NCI-H2227 (cell line): ENCODE results near the gene A2ML1.
"Not testable (repeated sequence)": the region's sequence is repeated elsewhere in the genome, so short reads cannot be mapped to it uniquely, and the experiment has no call there.

ENCODE experiments used
- DNase-seq: peaks from one replicate; lab custom pipeline; 2025; ENCODE audit not compliant: unreplicated experiment; lab: John Stamatoyannopoulos, UW

Gene A2ML1

DNA sequence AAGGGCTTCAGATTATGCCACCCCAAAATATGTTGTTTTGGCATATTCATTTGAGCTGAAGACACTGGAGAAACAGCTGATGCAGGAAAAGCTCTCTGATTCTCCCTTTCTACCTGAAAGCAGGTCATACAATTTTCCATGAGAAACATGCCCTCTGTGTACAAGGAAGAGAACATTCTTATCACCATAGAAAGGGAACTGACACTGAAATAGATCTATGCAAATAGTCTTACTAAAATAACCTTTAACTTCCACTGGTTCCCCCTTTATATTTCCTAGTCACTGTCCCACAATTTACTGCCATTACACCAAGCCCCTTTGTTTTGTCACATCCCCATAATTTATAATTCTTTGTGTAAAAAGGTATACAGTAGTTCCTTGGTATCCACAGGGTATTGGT is 82.2 kb downstream of the A2ML1 start:
- no peak for DNase-seq

DNA sequence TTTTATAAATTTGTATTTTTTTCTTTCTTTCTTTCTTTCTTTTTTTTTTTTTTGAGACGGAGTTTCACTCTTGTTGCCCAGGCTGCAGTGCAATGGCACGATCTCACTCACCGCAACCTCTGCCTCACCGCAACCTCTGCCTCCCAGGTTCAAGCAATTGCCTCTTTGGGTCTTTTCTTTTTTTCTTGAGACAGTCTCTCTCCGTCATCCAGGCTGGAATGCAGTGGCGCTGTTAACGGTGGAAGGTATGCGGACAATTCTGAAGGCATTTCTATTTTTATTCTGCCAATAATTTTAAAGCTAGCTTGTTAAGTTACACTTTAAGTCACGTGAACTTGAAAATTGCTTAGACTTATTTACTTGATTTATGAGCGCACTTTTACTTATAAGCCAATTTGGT is 83.1 kb downstream of the A2ML1 start:
- no peak for DNase-seq

DNA sequence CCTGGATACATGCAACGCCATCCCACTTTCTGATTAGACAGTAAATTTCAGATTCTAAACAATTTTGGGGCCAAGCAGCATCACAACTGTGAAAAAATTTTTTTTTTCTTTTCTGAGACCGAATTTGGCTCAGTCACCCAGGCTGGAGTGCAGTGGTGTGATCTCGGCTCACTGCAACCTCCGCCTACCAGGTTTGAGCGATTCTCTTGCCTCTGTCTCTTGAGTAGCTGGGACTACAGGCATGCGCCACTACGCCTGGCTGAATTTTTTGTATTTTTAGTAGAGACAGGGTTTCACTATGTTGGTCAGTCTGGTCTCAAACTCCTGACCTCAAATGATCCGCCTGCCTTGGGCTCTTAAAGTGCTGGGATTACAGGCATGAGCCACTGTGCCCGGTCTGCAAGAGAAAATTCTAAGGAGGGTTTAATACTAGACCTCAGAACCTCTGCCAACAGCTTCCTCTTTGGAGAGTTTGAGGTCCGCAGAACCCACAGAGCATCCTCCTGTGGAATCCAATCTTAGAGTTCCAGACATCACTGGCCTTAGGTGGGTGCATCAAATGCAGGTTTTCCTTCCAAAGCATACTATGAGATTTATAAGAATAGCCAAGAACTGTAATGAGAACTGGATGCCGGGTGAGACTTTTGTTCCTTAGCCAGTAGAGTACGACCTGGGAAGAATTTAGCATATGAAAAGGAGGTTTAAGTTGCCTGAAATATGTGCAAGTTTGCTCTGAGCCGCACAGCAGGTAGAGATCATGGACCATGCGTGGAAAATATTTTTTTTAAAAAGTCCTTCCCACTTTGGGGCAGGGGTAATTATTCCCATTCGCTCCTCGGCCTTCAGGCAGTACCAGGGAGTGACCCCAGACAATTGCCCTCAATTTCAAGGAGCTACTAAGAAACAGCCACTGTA is 84.1 kb downstream of the A2ML1 start:
- DNase-seq = no peak

DNA sequence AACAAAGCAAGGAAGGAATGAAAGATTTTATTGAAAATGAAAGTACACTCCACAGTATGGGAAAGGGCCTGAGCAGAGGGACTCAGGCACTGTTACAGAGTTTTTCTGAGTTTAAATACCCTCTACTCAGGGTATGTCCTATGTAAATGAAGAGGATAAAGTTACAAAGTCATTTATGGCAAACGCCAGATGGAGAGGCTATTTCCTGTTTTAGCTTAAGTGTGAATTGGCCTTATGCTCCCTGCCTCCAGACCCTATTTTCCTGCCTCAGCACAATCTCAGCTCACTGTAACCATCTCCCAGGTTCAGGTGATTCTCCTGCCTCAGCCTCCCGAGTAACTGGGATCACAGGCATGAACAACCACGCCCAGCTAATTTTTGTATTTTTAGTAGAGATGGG is 85.1 kb downstream of the A2ML1 start:
- no peak for DNase-seq

DNA sequence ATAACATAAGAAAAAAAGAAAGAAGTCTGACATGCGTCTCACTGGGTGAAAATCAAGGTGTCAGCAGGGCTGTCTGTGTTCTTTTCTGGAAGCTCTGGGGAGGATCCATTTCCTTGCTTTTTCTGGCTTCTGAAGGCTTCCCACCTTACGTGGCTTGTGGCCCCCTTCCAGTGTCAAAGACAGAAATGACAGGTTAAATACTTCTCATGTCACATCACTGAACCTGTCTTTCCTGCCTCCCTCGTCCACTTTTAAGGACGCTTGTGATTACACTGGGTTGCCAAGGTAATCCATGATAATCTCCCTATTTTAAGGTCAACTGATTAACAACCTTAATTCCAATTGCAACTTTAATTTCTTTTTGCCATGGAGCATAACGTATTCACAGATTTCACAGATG is 87.3 kb downstream of the A2ML1 start:
- DNase-seq = no peak

DNA sequence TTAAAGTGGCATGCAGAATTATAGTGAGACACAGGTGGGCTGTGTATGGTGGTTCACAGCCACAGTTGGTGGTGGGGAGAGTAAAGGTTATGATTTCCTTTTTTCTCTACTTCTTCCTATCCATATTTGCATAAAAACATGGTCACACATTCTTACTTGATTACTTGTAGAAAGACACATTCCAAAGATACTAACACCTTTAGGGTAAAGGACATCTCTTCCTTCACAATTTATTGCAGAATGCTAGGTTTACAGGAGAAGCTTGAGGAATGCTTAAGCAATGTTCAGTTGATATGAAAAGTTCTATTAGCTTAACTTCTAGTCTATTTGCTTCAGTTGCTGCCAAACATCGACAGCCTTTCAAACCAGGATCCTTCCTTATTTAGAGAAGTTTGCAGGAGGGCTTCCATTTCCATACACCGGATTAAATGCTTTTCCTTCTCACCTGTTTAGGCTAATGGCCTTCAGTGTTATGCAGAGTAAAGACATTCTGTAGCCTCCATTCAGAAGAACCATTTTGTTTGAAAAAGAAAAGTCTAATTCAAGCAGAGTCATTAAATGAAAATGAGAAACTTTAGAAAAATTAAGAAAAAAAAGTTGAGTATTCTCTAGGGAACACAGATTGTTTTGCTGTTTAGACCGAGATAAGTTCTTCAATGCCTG is 89.3 kb downstream of the A2ML1 start:
- no peak for DNase-seq

DNA sequence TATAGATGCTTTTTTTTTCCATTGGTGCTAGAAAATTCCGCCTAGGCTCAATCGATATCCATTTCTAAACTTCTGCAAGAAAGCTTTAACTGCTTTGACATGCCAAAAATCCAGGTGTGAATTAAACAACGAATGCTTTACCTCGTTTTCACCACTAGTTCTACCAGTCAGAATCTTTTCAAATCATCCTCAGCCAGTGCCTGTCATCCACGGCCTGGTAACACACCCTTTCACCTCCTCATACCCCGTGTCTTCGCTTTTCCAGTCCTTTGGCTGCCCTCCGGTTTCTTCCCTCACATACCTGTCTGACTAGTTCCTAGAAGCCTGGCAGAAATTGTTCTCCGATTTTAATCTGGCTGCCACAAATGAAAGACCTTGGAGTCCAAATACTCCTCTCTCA is 90.5 kb downstream of the A2ML1 start:
- peak; percentile 22 for DNase-seq

DNA sequence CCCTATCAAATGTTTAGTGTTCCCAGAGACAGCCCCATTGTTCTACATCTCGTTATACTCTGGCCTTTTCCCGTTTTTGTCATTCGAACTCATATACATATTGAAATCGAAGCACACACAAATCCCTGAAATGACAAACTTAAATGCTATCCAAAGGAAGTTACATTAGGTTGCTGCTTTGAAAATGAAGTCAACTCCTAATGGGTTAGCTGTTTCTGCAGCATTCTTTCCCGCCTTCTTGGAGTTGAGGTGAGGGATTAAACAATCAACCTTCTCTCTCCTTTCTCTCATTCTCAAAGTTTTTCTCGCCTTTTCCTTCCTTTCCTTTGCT is 91.2 kb downstream of the A2ML1 start:
- peak; percentile 25 for DNase-seq

DNA sequence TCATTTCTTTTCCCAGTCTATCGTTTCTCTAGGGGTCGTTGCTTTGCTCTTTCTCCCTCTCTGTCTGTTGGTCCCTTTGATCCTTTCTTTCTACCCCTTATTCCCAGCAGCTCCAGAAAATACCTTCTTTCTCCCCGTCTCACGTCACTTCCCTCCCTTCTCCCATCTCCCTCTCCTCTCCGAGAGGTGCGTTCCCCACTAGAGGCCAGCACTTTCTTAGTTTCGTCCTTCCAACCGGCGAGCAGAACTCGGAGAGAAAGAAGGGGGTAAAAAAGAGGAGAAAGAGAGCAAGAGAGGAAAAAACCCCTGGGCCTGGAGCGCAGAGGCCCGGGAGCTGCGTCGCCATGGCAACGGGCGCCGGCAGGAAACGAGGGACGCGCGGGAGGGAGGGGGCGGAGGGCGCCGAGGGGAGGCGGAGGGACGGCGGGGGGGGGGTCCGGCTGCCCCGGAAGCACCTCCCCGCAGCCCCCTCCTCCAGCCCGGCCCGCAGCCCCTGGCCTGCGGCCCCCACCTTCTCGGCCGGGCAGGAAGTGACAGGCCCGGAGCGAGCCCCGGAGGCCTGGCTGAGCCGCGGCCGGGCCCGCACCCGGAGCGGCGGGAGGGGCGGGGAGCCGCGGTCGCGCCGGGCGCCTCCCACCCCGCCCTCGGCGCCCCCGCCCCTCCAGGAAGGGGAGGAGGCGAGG is 91.8 kb downstream of the A2ML1 start, which contains the start of gene PHC1:
Gene PHC1 (plus strand): TSS at position 477 of the 683 bp plus-strand sequence. CDS start 3,169 bp downstream, outside the sequence.
- peak; percentile 83 for DNase-seq

DNA sequence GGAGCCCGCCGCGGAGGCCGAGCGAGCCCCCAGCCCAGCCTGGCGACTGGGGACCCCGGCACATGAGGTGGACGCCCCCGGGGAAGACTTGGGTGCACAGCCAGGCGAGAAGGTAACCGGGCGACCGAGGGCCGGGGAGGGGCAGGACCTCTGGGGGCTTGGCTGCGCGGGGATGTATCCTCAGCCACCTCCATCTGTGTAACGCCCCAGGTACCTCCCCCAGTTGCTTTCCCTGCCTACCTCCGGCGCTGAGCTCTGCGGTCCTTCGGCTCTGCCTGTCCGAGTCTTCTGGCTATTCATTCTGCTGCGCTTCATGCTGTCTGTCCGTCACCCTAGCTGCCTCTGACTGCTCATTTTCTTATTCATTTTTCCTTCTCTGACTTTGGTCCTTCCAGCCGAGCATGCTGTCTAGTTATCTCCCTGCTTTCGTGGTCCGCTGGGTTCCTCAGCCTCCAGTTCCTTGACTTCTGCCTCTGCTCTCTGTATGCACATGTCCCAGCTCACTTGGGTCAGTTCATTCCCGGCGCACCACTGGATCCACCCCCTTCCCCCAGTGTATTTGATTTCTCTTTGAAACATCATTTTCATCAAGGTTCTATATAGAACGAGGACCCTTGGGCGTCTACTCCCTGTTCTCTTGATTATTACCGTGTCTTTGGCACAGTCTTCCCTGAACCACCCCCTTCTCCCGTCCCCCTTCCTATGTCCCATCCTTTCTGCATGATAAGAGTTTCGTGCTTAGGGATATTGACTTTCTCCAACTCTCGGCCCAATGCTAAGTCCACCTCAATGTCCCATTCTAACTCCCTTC is 92.5 kb downstream of the A2ML1 start:
- DNase-seq = peak; percentile 62

DNA sequence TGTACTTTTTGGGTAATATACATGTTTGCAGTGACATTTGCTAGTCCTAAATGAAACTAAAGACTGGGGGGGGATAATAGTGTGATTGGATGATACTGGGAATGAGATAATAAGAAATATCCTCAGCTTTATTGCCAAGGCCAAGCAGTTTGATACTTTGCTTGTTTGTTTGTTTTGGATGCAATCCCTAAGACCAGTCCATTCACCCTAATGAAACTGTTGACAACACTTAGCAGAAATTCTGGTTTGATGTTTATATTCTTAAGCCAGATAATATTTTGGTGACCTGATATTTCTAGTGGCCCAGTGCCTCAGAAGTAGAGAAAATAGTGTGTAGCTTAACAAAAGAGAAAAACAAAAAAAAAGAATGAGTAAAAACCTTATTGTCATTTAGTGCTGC is 93.7 kb downstream of the A2ML1 start:
- DNase-seq = no peak

DNA sequence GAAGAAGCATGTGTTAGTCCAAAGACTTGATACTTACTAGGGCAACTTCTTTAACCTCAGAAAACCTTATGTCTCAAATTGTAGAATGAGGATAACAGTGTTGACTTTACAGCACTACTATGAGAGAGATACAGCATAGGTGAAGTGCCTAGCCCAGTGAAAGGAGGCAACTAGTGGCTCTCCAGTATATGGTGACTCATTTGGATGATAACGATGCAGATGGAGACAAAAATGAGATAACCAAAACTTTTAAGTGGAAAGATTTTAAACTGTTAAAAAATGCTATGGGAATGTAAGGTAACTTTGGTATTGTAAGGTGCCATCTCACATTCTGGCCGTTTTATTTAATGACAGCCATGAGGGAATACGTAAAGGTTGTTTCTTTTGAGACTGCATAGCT is 94.6 kb downstream of the A2ML1 start:
- DNase-seq = no peak

DNA sequence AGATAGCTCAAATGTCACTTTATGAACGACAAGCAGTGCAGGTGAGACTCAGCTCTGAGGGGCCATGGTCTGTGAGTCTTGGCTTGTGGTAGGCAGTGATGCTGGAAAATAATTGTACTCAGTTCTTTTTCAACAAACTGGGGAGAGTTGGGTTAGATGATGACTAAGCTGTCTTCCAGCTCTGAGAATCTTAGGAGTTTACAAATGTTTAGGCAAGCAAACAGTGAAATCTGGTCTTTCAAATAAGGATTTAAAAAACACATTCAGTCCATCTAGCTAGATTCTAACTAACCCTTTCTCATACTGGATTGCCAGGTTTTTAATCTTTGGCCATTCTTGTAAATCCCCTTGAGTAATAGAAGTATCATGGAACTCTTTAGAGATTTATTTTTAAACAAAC is 95.3 kb downstream of the A2ML1 start:
- DNase-seq = no peak

DNA sequence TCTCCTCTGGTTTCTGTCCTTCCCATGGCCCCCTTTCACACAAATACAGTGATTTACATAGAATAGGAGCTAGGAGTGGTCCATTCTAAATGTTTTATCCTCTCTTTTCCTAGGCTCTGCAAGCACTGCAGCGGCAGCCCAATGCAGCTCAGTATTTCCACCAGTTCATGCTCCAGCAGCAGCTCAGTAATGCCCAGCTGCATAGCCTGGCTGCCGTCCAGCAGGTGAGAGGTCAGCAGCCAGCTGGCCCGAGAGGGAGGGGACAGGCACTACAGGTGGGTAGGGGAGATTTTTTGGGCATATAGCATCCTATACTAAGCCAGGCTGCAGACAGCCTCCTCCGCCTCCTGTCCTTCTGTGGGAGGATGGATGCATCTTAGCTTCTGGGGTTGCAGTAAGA is 97.2 kb downstream of the A2ML1 start:
- not testable (repeated sequence) for DNase-seq

DNA sequence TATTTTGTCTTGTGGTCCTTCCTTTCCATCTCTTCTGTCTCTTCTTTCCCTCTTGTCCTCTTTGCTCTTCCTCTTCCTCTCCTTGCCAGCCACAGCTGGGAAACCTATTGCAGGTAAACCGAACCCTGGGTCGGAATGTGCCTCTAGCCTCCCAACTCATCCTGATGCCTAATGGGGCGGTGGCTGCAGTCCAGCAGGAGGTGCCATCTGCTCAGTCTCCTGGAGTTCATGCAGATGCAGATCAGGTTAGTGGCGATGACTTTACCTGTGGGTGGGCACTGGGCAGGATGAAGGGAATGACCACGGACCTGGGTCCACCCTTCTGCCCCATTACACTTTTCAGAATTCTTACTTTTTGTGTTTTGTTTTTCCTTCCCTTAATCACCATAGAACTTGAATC is 100.1 kb downstream of the A2ML1 start:
- DNase-seq = no peak
